ENCODE results near the gene RYR2.

The RYR2 gene

DNA sequence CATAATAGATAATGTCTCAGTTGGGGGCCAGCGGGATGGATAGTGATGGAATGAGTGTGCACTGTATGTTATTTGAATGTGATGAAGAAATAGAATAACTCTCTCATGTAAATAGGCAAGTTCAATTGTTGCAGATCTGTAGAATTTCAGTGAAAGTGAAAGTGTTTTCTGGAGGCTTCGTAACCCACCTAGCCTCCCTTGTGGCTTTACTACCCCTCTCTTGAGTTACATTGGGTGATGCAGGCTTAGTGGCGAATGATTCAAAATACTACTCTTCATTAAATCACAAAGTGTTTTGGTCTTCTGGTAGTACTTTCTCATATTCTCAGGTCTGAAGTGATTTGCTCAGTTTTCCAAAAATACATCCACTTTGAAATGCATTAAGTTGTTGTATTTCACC lies 436.9 kb downstream of the RYR2 start:
- no peak for DNase-seq

- DNase-seq, result no peak
Observed at GRCh38 chr1:237482777-237483176, 440.8 kb downstream of the RYR2 start.

DNA sequence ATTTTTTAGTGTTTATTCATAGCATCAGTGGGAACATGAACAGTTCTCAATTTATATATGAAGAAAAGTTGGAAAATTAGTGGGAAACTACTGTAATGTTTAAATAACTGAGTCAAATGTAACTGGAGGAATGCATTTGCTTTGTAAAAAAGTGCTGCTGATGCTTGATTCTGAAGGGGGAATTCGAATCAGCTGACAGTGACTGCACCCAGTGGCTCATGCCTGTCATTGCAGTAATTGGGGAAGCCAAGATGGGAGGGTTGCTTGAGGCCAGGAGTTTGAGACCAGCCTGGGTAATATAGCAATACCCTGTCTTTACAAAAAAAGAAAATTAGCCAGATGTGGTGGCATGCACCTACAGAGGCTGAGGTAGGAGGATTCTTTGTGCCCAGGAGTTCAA lies 450.4 kb downstream of the RYR2 start:
- no peak for DNase-seq

GRCh38 chr1:237500566-237500965 lies 458.6 kb downstream of the RYR2 start:
- no peak for DNase-seq

- no peak for DNase-seq
Observed at GRCh38 chr1:237503292-237503691, 461.3 kb downstream of the RYR2 start.

- no peak for DNase-seq
Observed at GRCh38 chr1:237507005-237507404, 465.0 kb downstream of the RYR2 start.

- no peak for DNase-seq
Observed at GRCh38 chr1:237509748-237510147, 467.8 kb downstream of the RYR2 start.

GRCh38 chr1:237525102-237525501 lies 483.1 kb downstream of the RYR2 start:
- DNase-seq, result no peak

DNA sequence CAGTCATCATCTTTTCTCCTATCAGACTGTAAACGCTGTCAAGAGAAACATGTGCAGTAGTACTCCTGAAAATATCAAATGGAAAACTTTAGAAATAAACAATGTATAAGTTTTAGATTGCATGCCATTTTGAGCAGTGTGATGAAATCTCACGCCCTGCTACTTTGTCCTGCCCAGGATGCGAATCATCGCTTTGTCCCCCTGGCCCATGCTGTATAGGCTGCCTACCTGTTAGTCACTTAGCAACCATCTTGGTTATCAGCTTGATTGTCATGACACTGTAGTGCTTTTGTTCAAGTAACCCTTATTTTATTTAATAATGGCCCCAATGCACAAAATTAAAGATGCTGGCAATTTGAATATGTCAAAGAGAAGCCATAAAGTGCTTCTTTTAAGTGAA lies 485.8 kb downstream of the RYR2 start:
- no peak for DNase-seq

DNA sequence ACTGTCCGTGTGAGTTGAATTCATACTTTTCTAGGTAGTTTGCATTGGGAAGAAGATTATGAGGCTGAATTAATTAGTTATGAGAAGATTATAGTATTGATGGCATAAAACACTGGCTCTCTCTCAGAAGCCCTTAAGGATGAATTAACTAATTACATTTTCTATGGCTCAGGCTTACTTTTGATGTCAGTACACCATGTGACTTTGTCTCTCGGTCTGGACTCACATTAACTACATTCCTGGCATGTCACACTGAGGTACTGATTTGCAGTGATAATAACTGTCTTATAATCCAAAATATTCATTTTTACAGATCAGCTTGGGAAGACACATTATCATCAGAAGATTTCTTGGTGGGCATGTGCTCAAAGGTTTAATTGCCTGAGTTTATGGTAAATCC lies 486.6 kb downstream of the RYR2 start:
- DNase-seq, result no peak

- DNase-seq, result no peak
Observed at GRCh38 chr1:237539055-237539454, 497.1 kb downstream of the RYR2 start.

- no peak for DNase-seq
Observed at GRCh38 chr1:237542525-237543418, 500.8 kb downstream of the RYR2 start.

GRCh38 chr1:237553078-237553477 lies 511.1 kb downstream of the RYR2 start:
- no peak for DNase-seq

DNA sequence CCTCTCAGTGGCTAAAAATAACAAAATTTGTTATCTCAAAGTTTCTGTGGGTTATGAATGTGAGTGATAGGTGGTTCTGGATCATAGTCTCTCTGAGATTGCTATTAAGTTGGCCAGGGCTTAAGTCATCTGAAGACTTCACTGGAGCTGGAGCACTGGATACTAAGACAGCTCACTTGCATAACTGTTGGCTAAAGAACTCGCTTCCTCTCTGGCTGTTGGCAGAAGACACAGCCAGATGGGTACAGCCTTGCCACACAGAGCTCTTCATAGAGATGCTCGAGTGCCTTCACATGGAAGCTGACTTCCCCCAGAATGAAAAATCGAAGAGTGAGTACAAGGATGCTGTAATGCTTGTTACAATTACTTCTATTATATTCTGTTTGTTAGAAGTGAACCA lies 514.9 kb downstream of the RYR2 start:
- no peak for DNase-seq

DNA sequence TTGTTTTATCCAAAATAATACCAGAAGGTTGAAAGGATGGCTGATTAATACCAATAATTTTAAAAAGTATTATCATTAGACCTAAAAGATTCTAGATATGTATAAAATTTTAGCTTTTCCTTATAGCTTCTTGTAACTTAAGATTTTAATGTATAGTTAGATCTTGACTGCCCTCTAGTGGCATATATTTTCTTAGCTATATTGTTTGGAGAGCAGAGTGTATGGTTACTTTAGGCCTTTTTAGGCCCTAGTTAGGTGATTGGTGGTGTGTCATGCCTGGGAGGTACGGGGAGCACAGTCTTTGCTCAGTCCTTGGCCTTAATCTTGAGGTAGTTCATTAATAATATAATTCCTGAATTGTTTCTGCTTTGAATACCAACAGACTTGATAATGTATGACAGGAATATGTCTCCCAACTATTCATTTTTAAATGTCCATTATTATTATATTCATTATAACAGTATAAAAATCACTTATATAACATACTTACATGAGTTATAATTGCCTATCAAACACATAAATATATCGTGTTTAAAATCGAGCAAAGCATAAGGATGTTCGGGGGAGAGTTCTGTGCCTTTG lies 520.3 kb downstream of the RYR2 start:
- DNase-seq, result no peak

DNA sequence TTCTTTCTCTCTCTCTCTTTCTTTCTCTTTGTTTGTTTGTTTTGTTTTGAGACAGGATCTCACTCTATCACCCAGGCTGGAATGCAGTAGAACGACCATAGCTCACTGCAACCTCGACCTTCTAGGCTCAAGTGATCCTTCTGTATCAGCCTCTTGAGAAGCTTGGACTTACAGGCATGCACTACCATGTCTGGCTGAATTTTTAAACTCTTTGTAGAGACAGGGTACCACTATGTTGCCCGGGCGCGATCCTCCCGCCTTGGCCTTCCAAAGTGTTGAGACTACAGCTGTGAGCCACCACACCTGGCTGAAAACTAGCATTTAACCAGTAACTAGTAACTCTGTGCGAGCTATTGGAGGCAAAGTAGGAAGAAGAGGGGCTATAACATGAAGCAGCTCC lies 523.3 kb downstream of the RYR2 start:
- DNase-seq, result no peak

DNA sequence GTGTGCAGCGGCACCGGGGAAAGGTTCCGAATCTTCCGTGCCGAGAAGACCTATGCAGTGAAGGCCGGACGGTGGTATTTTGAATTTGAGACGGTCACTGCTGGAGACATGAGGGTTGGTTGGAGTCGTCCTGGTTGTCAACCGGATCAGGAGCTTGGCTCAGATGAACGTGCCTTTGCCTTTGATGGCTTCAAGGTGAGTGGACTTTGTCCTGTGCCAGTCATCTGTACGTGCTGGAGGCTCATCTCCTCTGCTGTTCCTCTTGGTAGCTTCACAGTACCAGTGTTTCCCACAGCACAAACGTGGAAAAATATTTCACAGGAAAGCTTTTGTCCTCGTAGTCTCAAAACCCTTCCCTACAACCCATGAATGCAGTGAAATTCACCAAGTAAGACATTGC lies 524.6 kb downstream of the RYR2 start:
- DNase-seq, result no peak

- DNase-seq, result no peak
Observed at GRCh38 chr1:237568955-237569354, 527.0 kb downstream of the RYR2 start.

GRCh38 chr1:237570530-237570929 lies 528.5 kb downstream of the RYR2 start:
- DNase-seq, result no peak

GRCh38 chr1:237574536-237574935 lies 532.6 kb downstream of the RYR2 start:
- no peak for DNase-seq

DNA sequence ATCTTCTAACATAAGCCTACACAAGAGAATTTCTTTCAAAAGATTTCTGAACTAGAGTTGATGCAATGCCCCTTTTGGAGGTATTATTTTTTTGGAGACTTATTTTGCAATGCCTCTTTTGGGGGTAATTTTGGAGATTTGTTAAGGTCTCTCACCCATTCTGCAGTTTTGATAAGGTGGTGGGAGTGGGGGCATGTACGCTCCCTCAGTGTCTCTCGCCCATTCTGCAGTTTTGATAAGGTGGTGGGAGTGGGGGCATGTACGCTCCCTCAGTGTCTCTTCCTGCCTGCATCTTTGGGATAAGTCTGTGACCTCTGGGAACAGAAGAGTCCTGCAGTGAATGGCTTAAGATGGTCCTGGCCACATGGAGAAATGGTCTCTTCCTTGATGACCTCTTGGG lies 536.6 kb downstream of the RYR2 start:
- no peak for DNase-seq

GRCh38 chr1:237580726-237581125 lies 538.7 kb downstream of the RYR2 start:
- DNase-seq, result no peak

DNA sequence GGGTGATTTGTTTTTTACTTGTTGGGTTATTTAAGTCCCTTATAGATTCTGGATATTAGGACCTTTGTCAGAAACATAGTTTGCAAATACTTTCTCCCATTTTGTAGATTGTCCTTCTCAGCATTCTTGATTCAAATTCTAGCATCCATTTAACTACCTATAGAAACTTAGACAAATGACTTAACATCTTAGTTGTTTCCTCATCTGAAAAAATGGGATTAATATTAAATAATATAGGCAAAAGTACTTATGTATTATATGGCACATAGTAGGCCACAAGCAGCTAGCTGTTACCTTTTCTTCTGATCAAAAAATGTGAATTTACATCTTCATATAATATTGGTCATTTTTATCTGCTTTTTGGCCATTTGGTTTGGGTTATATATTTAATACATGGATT lies 541.3 kb downstream of the RYR2 start:
- no peak for DNase-seq

DNA sequence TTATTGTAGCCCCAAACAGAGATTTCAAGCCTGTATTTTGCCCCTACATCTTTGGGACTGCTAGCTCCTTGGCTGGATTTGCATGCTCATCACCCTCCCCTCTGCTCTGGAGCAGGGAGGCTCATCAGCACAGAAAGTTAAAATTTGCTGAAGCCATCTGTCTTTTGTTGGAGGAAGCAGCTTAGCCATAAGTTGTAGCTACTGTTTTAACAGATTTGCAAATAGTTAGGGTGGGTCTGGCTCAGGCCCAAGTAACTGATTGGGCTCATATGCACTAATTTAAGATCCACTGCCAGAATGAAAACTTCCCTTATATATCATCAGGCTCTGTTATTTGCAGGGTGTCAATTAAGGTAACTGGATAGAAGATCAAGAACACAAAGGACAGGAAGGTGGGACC lies 541.8 kb downstream of the RYR2 start:
- no peak for DNase-seq

DNA sequence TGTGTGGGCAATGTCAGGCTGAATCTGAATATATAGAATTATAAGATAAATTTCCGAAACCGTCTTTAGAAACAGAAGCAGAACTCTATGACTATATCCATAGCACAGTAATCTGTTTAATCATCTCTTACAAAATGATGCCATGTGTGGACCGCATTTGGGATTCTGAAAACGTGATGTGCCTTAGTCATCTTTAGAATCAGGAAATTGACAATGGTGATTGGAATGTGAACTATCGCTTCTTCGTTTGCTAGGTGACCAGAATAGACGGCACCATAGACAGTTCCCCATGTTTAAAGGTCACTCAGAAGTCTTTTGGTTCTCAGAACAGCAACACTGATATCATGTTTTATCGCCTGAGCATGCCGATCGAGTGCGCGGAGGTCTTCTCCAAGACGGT lies 548.4 kb downstream of the RYR2 start:
- no peak for DNase-seq
